HepG2 (cell line): Measurements from ENCODE around the gene MME. TPM values are rescaled to one million over a fixed set of nuclear protein-coding genes. Genes with fewer than 3 reads are reported as not detected.

Experiments used
- ATAC-seq: fragments of 200-7000 bp; cut with Tn5 transposase; 3 replicates; pipeline ENCODE4 v1.9.1; 2020; ENCODE audit warnings: mild to moderate bottlenecking, moderate library complexity
- BruUV-seq: library from RNA; stranded (reverse); fragments of 400-500 nt; replicated peaks from 2 replicates; lab custom pipeline; 2021; lab: Mats Ljungman, UMichigan
- CTCF ChIA-PET: fragments of 300-600 bp; formaldehyde crosslinking; extraction: SDS; loops from one replicate; lab custom pipeline; 2021; ENCODE audit warnings: low total read pairs, inconsistent platforms, low intra/inter-chr PET ratio; lab: Yijun Ruan, JAX
- POLR2A ChIA-PET: fragments of 350-600 bp; sonication (Branson Sonifier 250); formaldehyde crosslinking; loops from one replicate; lab custom pipeline; 2020; ENCODE audit warnings: antibody characterized with exemption, inconsistent platforms; lab: Yijun Ruan, JAX
- DNase-seq: peaks from one replicate; pipeline ENCODE4 v3.0.0-alpha.2; 2015; ENCODE audit warnings: low spot score
- FAIRE-seq: peaks from 3 replicates; lab custom pipeline; 2011; peaks lifted over from hg19 to GRCh38; lab: Jason Lieb, UNC
- H2AFZ ChIP-seq: one replicate; pipeline ENCODE4 v1.6.1; 2011; ENCODE audit warnings: low read length, inconsistent platforms
- H3K27ac ChIP-seq: fragments of 300-600 bp; 3 replicates; pipeline ENCODE4 v1.8.0; 2011; ENCODE audit warnings: mixed run types, mild to moderate bottlenecking, mixed read lengths, low read length, inconsistent platforms; ENCODE audit not compliant: insufficient read depth; ENCODE audit errors: extremely low read length
- H3K27me3 ChIP-seq, 2 experiments: fragments of 200-600 bp in 1 of 2; 2 replicates in 1 of 2; 3 replicates in 1 of 2; pipeline versions ENCODE4 v1.6.0 to v1.8.0; 2011; ENCODE audit warnings: low read length in 2 of 2, mild to moderate bottlenecking in 2 of 2, moderate library complexity in 2 of 2, inconsistent platforms in 1 of 2; ENCODE audit not compliant: insufficient read depth in 2 of 2, control insufficient read depth in 1 of 2
- H3K36me3 ChIP-seq, 2 experiments: fragments of 200-600 bp in 1 of 2; replicated peaks in 1 of 2; 2 replicates in 1 of 2; 3 replicates in 1 of 2; pipeline versions ENCODE4 v1.5.1 to v1.8.0; 2011; ENCODE audit warnings: low read length in 2 of 2, inconsistent platforms in 1 of 2; ENCODE audit not compliant: insufficient read depth in 2 of 2, control insufficient read depth in 1 of 2
- H3K4me1 ChIP-seq: 2 replicates; pipeline ENCODE4 v1.5.1; 2012; ENCODE audit warnings: low read length, inconsistent platforms; ENCODE audit not compliant: insufficient read depth
- H3K4me2 ChIP-seq: 2 replicates; pipeline ENCODE4 v1.6.0; 2011; ENCODE audit warnings: low read depth, low read length, inconsistent platforms
- H3K4me3 ChIP-seq, 3 experiments: fragments of 200-600 bp in 1 of 3; sonication (generic), shearing (Covaris generic) in 1 of 3; replicated peaks in 1 of 3; 2 replicates each; pipeline ENCODE4 v1.5.1; 2011 to 2016; ENCODE audit warnings: low read length in 3 of 3, inconsistent platforms in 2 of 3, low read depth in 2 of 3, mild to moderate bottlenecking in 2 of 3, control low read depth in 1 of 3, mixed read lengths in 1 of 3; ENCODE audit not compliant: insufficient read depth in 1 of 3
- H3K79me2 ChIP-seq: one replicate; pipeline ENCODE4 v1.6.1; 2011; ENCODE audit warnings: low read length, inconsistent platforms; ENCODE audit not compliant: insufficient read depth
- H3K9ac ChIP-seq: 2 replicates; pipeline ENCODE4 v1.6.0; 2011; ENCODE audit warnings: mild to moderate bottlenecking, low read depth, low read length, inconsistent platforms; ENCODE audit not compliant: insufficient read depth
- H3K9me3 ChIP-seq: 2 replicates; pipeline ENCODE4 v1.5.1; 2012; ENCODE audit warnings: mild to moderate bottlenecking, low read length
- H4K20me1 ChIP-seq: 2 replicates; pipeline ENCODE4 v1.6.0; 2011; ENCODE audit warnings: inconsistent platforms, mild to moderate bottlenecking, low read length, moderate library complexity; ENCODE audit not compliant: insufficient read depth
- ATF7-NPFF ChIP-seq: sonication (generic); formaldehyde crosslinking; IDR thresholded peaks from 2 replicates; pipeline ENCODE4 v1.8.1; 2023; ENCODE audit warnings: mild to moderate bottlenecking, low read depth, missing genetic modification reagents, moderate library complexity
- FOSL1 ChIP-seq: sonication (generic); formaldehyde crosslinking; IDR thresholded peaks from 2 replicates; pipeline ENCODE4 v1.9.0; 2021; ENCODE audit warnings: missing genetic modification reagents, borderline replicate concordance
- IKZF1 ChIP-seq: fragments of 450-650 bp; IDR thresholded peaks from 2 replicates; pipeline ENCODE4 v1.7.1; 2016
- JARID2 ChIP-seq: sonication (generic); formaldehyde crosslinking; IDR thresholded peaks from 2 replicates; pipeline ENCODE4 v1.8.1; 2023; ENCODE audit warnings: missing genetic modification reagents, inconsistent platforms; ENCODE audit not compliant: insufficient replicate concordance
- MXD3 ChIP-seq: IDR thresholded peaks from 2 replicates; pipeline ENCODE4 v1.6.1; 2016; ENCODE audit warnings: mild to moderate bottlenecking, missing biosample characterization, missing genetic modification reagents
- RNF2 ChIP-seq: fragments of 450-650 bp; conservative IDR thresholded peaks from 2 replicates; pipeline ENCODE4 v1.6.1; 2016; ENCODE audit warnings: low read depth
- SPEN ChIP-seq: sonication (generic); formaldehyde crosslinking; IDR thresholded peaks from 2 replicates; pipeline ENCODE4 v1.5.1; 2020; ENCODE audit warnings: low read depth, mild to moderate bottlenecking, missing genetic modification reagents
- TFE3 ChIP-seq: IDR thresholded peaks from 2 replicates; pipeline ENCODE4 v1.6.1; 2016
- TSC22D2 ChIP-seq: sonication (generic); formaldehyde crosslinking; IDR thresholded peaks from 2 replicates; pipeline ENCODE4 v1.5.1; 2020; ENCODE audit warnings: missing genetic modification reagents, mild to moderate bottlenecking, borderline replicate concordance
- ZFX ChIP-seq: sonication (generic); formaldehyde crosslinking; IDR thresholded peaks from 2 replicates; pipeline ENCODE4 v1.4.0; 2020; ENCODE audit warnings: mild to moderate bottlenecking, low read depth, missing genetic modification reagents, moderate library complexity
- ZNF704 ChIP-seq: sonication (generic); formaldehyde crosslinking; IDR thresholded peaks from 2 replicates; pipeline ENCODE4 v1.8.1; 2023; ENCODE audit warnings: mild to moderate bottlenecking, inconsistent platforms, moderate library complexity, missing genetic modification reagents, borderline replicate concordance
- ZNF879 ChIP-seq: sonication (generic); formaldehyde crosslinking; IDR thresholded peaks from 2 replicates; pipeline ENCODE4 v1.8.1; 2023; ENCODE audit warnings: missing genetic modification reagents
- ZSCAN21 ChIP-seq: sonication (generic); formaldehyde crosslinking; IDR thresholded peaks from 2 replicates; pipeline ENCODE4 v1.8.0; 2022; ENCODE audit warnings: mild to moderate bottlenecking, missing genetic modification reagents, moderate library complexity, borderline replicate concordance
- WGBS: methylation state at CpG from one replicate; pipeline ENCODE4 v1.1.6; 2017; ENCODE audit warnings: low lambda C conversion rate; 5-methylcytosine and 5-hydroxymethylcytosine counted together
- in situ Hi-C: cut with HindIII; loops from 2 replicates; pipeline ENCODE4 v1.10.0; 2017; ENCODE audit warnings: low pct_unique_long_range_greater_than_20kb; ENCODE audit not compliant: extremely low pct_ligation_motif_present
- intact Hi-C: fragments of 100-400 bp; cut with micrococcal nuclease; formaldehyde crosslinking; loops from one replicate; pipeline ENCODE4 v1.10.0; 2022; ENCODE audit not compliant: unreplicated experiment
- polyA plus RNA-seq, 8 experiments: library from polyadenylated mRNA; depleted of rRNA in 3 of 8; stranded (reverse) in 7 of 8; unstranded in 1 of 8; fragments of >200 nt; fragmentation: Illumina TruSeq in 4 of 8; extraction: Trizol in 4 of 8; gene quantifications; 2 replicates each; pipeline versions ENCODE4 v1.2.1 to v1.2.3, GENCODE V29; 2011 to 2016; ENCODE audit warnings: low read depth in 4 of 8, missing spikeins in 1 of 8, mixed read lengths in 1 of 8; ENCODE audit not compliant: insufficient read depth in 1 of 8
- total RNA-seq, 5 experiments: library from RNA; depleted of rRNA; stranded (reverse); fragments of >200 nt; fragmentation: Illumina TruSeq; extraction: Trizol; gene quantifications; 2 replicates each; pipeline ENCODE4 v1.2.3, GENCODE V29; 2016; ENCODE audit warnings: low read depth in 1 of 5

Gene MME
- total and polyA plus RNA-seq, 2 of the 13 experiments (the other 11 are each of a cell fraction or from before 2014, with no cell fraction given), result not detected

- TF ChIP-seq TFE3 (CRISPR knock-in tag), result no peak
These were observed 105.5 kb downstream of the MME start (continued) for GRCh38 chr3:155185631-155186071.

GRCh38 chr3:155188031-155188430 is 107.9 kb downstream of the MME start:
- no peaks in the 10 kb centered on the region for H4K20me1 ChIP-seq
- ATAC-seq (no peak), DNase-seq (no peak), FAIRE-seq (no peak)
- no TSS peak for BruUV-seq
- POLR2A ChIA-PET, result no interaction called here
- H3K9me3 ChIP-seq, result no peaks in the 10 kb centered on the region
- H3K4me3 ChIP-seq, result no peak overlapping the region
- no peaks in the 10 kb centered on the region for H3K27me3 ChIP-seq
- in situ Hi-C loops, result no loop called here
- WGBS, result 18% methylated on average over 2 of the region's 2 CpGs
- H3K36me3 ChIP-seq, result no peaks in the 10 kb centered on the region
- no peak overlapping the region for H3K9ac ChIP-seq
- TF ChIP-seq SPEN (CRISPR knock-in tag) (no peak), FOSL1 (no peak), ZFX (CRISPR knock-in tag) (no peak), RNF2 (no peak), ZNF879 (CRISPR knock-in tag) (no peak)
- no peak overlapping the region for H3K4me2 ChIP-seq
- H3K27ac ChIP-seq, result no peak overlapping the region
- H2AFZ ChIP-seq, result no peak overlapping the region
- intact Hi-C loops, result no loop called here
- no peaks in the 10 kb centered on the region for H3K4me1 ChIP-seq
- CTCF ChIA-PET, result no interaction called here
- H3K79me2 ChIP-seq, result no peaks in the 10 kb centered on the region

- Histone ChIP-seq H3K27me3 (no peaks in the 10 kb centered on the region), H3K9me3 (no peaks in the 10 kb centered on the region), H3K4me2 (no peak overlapping the region), H3K4me1 (no peaks in the 10 kb centered on the region), H4K20me1 (no peaks in the 10 kb centered on the region), H2AFZ (no peak overlapping the region), H3K4me3 (no peak overlapping the region), H3K27ac (no peak overlapping the region), H3K36me3 (no peaks in the 10 kb centered on the region), H3K9ac (no peak overlapping the region), H3K79me2 (no peaks in the 10 kb centered on the region)
- ChIA-PET POLR2A (no interaction called here), CTCF (no interaction called here)
- DNase-seq (no peak), ATAC-seq (no peak), FAIRE-seq (no peak)
- in situ Hi-C loops, result no loop called here
- BruUV-seq, result no TSS peak
- 67% methylated on average over 4 of the region's 4 CpGs for WGBS
- intact Hi-C loops, result no loop called here
- no peak for TF ChIP-seq ATF7-NPFF
- TF ChIP-seq TSC22D2 (CRISPR knock-in tag), result no peak
- TF ChIP-seq ZSCAN21 (CRISPR knock-in tag), result no peak
- TF ChIP-seq MXD3, result no peak
- no peak for TF ChIP-seq IKZF1
- TF ChIP-seq ZNF704 (CRISPR knock-in tag), result no peak
- no peak for TF ChIP-seq JARID2 (CRISPR knock-in tag)
These were observed 109.4 kb downstream of the MME start for GRCh38 chr3:155189478-155189877.
